Keratinocyte (primary cell): ENCODE measurements around the gene MMD. TPM values are rescaled to one million over a fixed set of nuclear protein-coding genes. Genes with fewer than 3 reads are reported as not detected.

Source experiments
- DNase-seq: peaks from one replicate; pipeline ENCODE4 v3.0.0-alpha.2; 2011; ENCODE audit warnings: low read depth, missing footprints, low spot score
- FAIRE-seq: peaks from 2 replicates; lab custom pipeline; 2011; peaks lifted over from hg19 to GRCh38; lab: Jason Lieb, UNC
- H2AFZ ChIP-seq: 2 replicates; pipeline ENCODE4 v1.6.0; 2012; ENCODE audit warnings: low read length, control low read depth, inconsistent platforms; ENCODE audit not compliant: control insufficient read depth
- H3K27ac ChIP-seq: 2 replicates; pipeline ENCODE4 v1.5.1; 2011; ENCODE audit warnings: low read length; ENCODE audit not compliant: control insufficient read depth, insufficient read depth
- H3K27me3 ChIP-seq: 3 replicates; pipeline ENCODE4 v1.6.0; 2011; ENCODE audit warnings: low read length; ENCODE audit not compliant: control insufficient read depth, insufficient read depth; ENCODE audit errors: extremely low read depth
- H3K36me3 ChIP-seq, 2 experiments: 2 replicates in 1 of 2; 3 replicates in 1 of 2; pipeline ENCODE4 v1.5.1; 2011; ENCODE audit warnings: low read length in 2 of 2, mild to moderate bottlenecking in 1 of 2; ENCODE audit not compliant: control insufficient read depth in 2 of 2, insufficient read depth in 2 of 2; ENCODE audit errors: extremely low read depth in 1 of 2
- H3K4me1 ChIP-seq: 3 replicates; pipeline ENCODE4 v1.5.1; 2011; ENCODE audit warnings: low read length; ENCODE audit not compliant: control insufficient read depth, insufficient read depth; ENCODE audit errors: extremely low read depth
- H3K4me2 ChIP-seq: 3 replicates; pipeline ENCODE4 v1.6.0; 2011; ENCODE audit warnings: low read depth, low read length; ENCODE audit not compliant: control insufficient read depth, insufficient read depth; ENCODE audit errors: extremely low read depth
- H3K4me3 ChIP-seq, 3 experiments: fragments of 200-600 bp in 1 of 3; sonication (generic) in 1 of 3; 2 replicates in 2 of 3; 3 replicates in 1 of 3; pipeline ENCODE4 v1.5.1; 2011 to 2016; ENCODE audit warnings: low read length in 3 of 3, mild to moderate bottlenecking in 3 of 3, control low read depth in 2 of 3, inconsistent platforms in 1 of 3, low read depth in 1 of 3, mixed read lengths in 1 of 3, mixed run types in 1 of 3, moderate library complexity in 1 of 3; ENCODE audit not compliant: control insufficient read depth in 2 of 3, insufficient read depth in 2 of 3; ENCODE audit errors: extremely low read depth in 1 of 3
- H3K79me2 ChIP-seq: 2 replicates; pipeline ENCODE4 v1.6.0; 2012; ENCODE audit warnings: low read length; ENCODE audit not compliant: control insufficient read depth, insufficient read depth
- H3K9ac ChIP-seq: 3 replicates; pipeline ENCODE4 v1.6.0; 2011; ENCODE audit warnings: low read length; ENCODE audit not compliant: control insufficient read depth, insufficient read depth; ENCODE audit errors: extremely low read depth
- H3K9me1 ChIP-seq: 3 replicates; pipeline ENCODE4 v1.6.0; 2011; ENCODE audit warnings: low read length; ENCODE audit not compliant: control insufficient read depth, insufficient read depth; ENCODE audit errors: extremely low read depth
- H3K9me3 ChIP-seq: 2 replicates; pipeline ENCODE4 v1.5.1; 2012; ENCODE audit warnings: low read depth, low read length; ENCODE audit not compliant: control insufficient read depth
- H4K20me1 ChIP-seq: 3 replicates; pipeline ENCODE4 v1.6.0; 2011; ENCODE audit warnings: low read length; ENCODE audit not compliant: control insufficient read depth, insufficient read depth; ENCODE audit errors: extremely low read depth
- EZH2 ChIP-seq: IDR thresholded peaks from one replicate; pipeline ENCODE4 v1.6.1; 2012; ENCODE audit warnings: inconsistent platforms, mild to moderate bottlenecking, low read length, moderate library complexity
- dilution Hi-C: fragments of 300-500 bp; cut with MboI; formaldehyde crosslinking; loops from one replicate; pipeline ENCODE4 v1.7.0; 2020; ENCODE audit warnings: low sequenced_read_pairs; ENCODE audit not compliant: extremely low pct_ligation_motif_present
- polyA plus RNA-seq, 5 experiments: library from polyadenylated mRNA; depleted of rRNA in 3 of 5; stranded (reverse) in 3 of 5; stranded (forward) in 1 of 5; unstranded in 1 of 5; fragments of >200 nt; gene quantifications; 1 replicate in 1 of 5; 2 replicates in 3 of 5; 3 replicates in 1 of 5; pipeline versions ENCODE4 v1.2.1 to v1.2.3, GENCODE V29; 2011 to 2012; ENCODE audit warnings: missing spikeins in 2 of 5, low read depth in 1 of 5, low replicate concordance in 1 of 5
- TF ChIP-seq, protein P1 (sequence below), 3 experiments: IDR thresholded peaks in 1 of 3; conservative IDR thresholded peaks in 1 of 3; optimal IDR thresholded peaks in 1 of 3; 2 replicates in 2 of 3; 3 replicates in 1 of 3; pipeline versions ENCODE3 to v1.5.1; 2011; ENCODE audit warnings: low read length in 3 of 3, mild to moderate bottlenecking in 3 of 3, moderate library complexity in 2 of 3, control low read depth in 1 of 3, inconsistent platforms in 1 of 3; ENCODE audit not compliant: insufficient read depth in 2 of 3; ENCODE audit errors: extremely low read depth in 1 of 3

Gene MMD
- polyA plus RNA-seq, 1 donor (not counting 4 experiments of a cell fraction or from before 2014, with no cell fraction given) = 6.4 TPM

DNA sequence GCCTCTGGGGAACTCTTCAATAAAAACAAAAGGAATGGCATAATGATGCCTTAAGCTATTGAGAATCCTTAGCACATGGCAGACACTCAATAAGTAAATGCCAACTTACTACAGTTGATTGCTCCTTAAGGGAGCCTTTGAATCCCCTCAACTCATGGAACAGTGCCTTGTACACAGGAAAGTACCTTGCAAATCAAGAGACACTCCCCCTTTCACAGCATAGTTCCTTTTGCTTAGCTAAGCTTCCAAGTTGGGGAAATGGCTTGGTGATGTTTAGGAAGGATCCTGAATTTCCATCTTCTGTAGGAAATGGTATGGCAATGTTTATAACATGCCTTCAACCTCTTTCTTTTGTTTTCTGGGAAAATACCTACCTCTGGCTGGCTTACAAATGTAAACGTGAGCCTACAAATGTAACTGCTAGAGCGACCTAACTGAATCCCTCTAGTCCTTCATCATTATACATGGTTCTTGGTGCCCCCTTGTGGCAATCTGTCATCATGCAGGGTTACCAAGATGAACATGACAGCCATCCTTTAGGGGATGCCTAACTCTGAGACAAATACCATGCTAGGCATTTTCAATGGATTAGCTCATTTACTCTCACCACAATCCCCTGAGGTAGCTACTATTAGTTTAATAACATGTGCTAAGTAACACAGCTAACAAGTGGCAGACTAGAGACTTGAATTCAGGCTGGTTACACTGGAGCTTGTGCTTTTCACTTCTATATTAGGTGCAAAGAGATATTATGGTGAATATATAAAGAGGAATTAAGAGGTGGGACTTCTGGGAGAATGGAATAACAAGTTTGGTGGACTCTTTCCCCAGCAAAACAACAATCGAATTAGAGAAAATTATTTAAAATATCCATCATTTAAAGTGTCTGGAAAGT lies 65.0 kb downstream of the MMD start:
- no peaks in the 10 kb centered on the region for H3K4me1 ChIP-seq
- DNase-seq = peak; percentile 49
- peak; percentile 90 for FAIRE-seq
- H2AFZ ChIP-seq = no peak overlapping the region
- no peaks in the 10 kb centered on the region for H3K9me3 ChIP-seq
- no peaks in the 10 kb centered on the region for H4K20me1 ChIP-seq
- H3K79me2 ChIP-seq = no peaks in the 10 kb centered on the region
- no peaks in the 10 kb centered on the region for H3K36me3 ChIP-seq
- H3K4me3 ChIP-seq = no peak overlapping the region
- no peak overlapping the region for H3K4me2 ChIP-seq
- H3K9ac ChIP-seq = no peak overlapping the region
- no peaks in the 10 kb centered on the region for H3K27me3 ChIP-seq
- no peak for TF ChIP-seq EZH2
- TF ChIP-seq, protein P1, sequence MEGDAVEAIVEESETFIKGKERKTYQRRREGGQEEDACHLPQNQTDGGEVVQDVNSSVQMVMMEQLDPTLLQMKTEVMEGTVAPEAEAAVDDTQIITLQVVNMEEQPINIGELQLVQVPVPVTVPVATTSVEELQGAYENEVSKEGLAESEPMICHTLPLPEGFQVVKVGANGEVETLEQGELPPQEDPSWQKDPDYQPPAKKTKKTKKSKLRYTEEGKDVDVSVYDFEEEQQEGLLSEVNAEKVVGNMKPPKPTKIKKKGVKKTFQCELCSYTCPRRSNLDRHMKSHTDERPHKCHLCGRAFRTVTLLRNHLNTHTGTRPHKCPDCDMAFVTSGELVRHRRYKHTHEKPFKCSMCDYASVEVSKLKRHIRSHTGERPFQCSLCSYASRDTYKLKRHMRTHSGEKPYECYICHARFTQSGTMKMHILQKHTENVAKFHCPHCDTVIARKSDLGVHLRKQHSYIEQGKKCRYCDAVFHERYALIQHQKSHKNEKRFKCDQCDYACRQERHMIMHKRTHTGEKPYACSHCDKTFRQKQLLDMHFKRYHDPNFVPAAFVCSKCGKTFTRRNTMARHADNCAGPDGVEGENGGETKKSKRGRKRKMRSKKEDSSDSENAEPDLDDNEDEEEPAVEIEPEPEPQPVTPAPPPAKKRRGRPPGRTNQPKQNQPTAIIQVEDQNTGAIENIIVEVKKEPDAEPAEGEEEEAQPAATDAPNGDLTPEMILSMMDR (optimal IDR thresholded peaks at IDR 0.05 in 1 of 3, IDR thresholded peaks at IDR 0.05 in 1 of 3, conservative IDR thresholded peaks at IDR 0.05 in 1 of 3; ENCODE audit: extremely low read depth in 1 of 3, insufficient read depth in 2 of 3, low read length in 3 of 3) = peak; percentile 70 to 82 (median 80)
- H3K9me1 ChIP-seq = no peaks in the 10 kb centered on the region
- dilution Hi-C loops = loop anchor here (25.0 kb wide), 1 partner anchor 131 kb away; no protein-coding TSS in a partner anchor
- H3K27ac ChIP-seq = no peak overlapping the region

DNA sequence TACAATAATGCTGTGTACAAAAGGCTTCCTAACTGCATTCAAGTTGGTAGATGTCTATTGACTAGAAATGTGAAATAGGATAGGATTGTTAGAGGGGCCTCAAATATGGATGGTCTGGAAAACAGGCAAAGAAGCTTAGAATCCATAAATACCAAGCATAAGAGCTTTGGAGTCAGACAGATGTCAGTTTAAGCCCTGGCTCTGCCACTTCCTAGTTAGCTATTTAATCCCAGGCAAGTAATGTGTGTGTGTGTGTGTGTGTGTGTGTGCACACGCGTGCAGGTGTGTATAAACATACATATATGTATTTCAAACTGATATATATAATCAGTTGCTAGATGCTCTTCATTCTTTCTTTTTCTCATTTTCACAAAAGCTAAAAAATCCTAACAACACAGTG lies 66.7 kb downstream of the MMD start:
- DNase-seq (no peak), FAIRE-seq (no peak)
- dilution Hi-C loops = loop anchor here (25.0 kb wide), 1 partner anchor 132 kb away; no protein-coding TSS in a partner anchor
- H3K9me3 ChIP-seq = no peaks in the 10 kb centered on the region
- no peaks in the 10 kb centered on the region for H3K27me3 ChIP-seq
- H3K9ac ChIP-seq = no peak overlapping the region
- TF ChIP-seq, protein P1 (optimal IDR thresholded peaks at IDR 0.05 in 1 of 3, IDR thresholded peaks at IDR 0.05 in 1 of 3, conservative IDR thresholded peaks at IDR 0.05 in 1 of 3; ENCODE audit: extremely low read depth in 1 of 3, insufficient read depth in 2 of 3, low read length in 3 of 3) = no peak
- TF ChIP-seq EZH2 = no peak
- no peak overlapping the region for H3K27ac ChIP-seq
- no peaks in the 10 kb centered on the region for H3K79me2 ChIP-seq
- no peak overlapping the region for H3K4me3 ChIP-seq
- no peak overlapping the region for H3K4me2 ChIP-seq
- H3K36me3 ChIP-seq = no peaks in the 10 kb centered on the region
- no peaks in the 10 kb centered on the region for H3K9me1 ChIP-seq
- no peaks in the 10 kb centered on the region for H3K4me1 ChIP-seq
- H4K20me1 ChIP-seq = no peaks in the 10 kb centered on the region
- no peak overlapping the region for H2AFZ ChIP-seq
